Thoracic aorta (tissue), 2 donors: ENCODE results near the gene CWC22. TPM values are rescaled to one million over a fixed set of nuclear protein-coding genes. Genes with fewer than 3 reads are reported as not detected.
"Not testable (repeated sequence)": the region's sequence is repeated elsewhere in the genome, so short reads cannot be mapped to it uniquely, and the experiment has no call there.

ENCODE experiments used
- ATAC-seq: fragments of 150-250 bp; one replicate; pipeline ENCODE4 v1.8.0; 2017; ENCODE audit warnings: low read depth; ENCODE audit not compliant: insufficient number of reproducible peaks, low FRiP score
- DNase-seq: peaks from one replicate; pipeline ENCODE4 v3.0.0-alpha.2; 2020; ENCODE audit warnings: low spot score
- H3K27ac ChIP-seq, 2 donors: fragments of 200-600 bp; sonication (generic); 1 replicate in 1 of 2; 2 replicates in 1 of 2; pipeline ENCODE4 v1.5.1; 2016; ENCODE audit warnings: mild to moderate bottlenecking in 2 of 2, moderate library complexity in 2 of 2
- H3K27me3 ChIP-seq: fragments of 200-600 bp; sonication (generic); replicated peaks from 2 replicates; pipeline ENCODE4 v1.6.0; 2016; ENCODE audit warnings: mild to moderate bottlenecking; ENCODE audit not compliant: insufficient read depth
- H3K36me3 ChIP-seq: fragments of 200-600 bp; sonication (generic); one replicate; pipeline ENCODE4 v1.5.1; 2016
- H3K4me1 ChIP-seq, 2 donors: fragments of 200-600 bp; sonication (generic); 1 replicate in 1 of 2; 2 replicates in 1 of 2; pipeline versions ENCODE4 v1.5.1 to v1.6.0; 2016; ENCODE audit warnings: low read depth in 2 of 2, mild to moderate bottlenecking in 1 of 2; ENCODE audit not compliant: control insufficient read depth in 1 of 2
- H3K4me3 ChIP-seq: fragments of 200-600 bp; sonication (generic); 2 replicates; pipeline ENCODE4 v1.5.1; 2016; ENCODE audit warnings: mild to moderate bottlenecking
- H3K9me3 ChIP-seq: fragments of 200-600 bp; sonication (generic); 2 replicates; pipeline ENCODE4 v1.5.1; 2016
- total RNA-seq, 2 donors: library from RNA; depleted of rRNA; stranded (reverse); fragments of >200 nt; gene quantifications; one replicate each; pipeline versions ENCODE4 v1.1.0 to v1.2.3, GENCODE V29; 2016
- TF ChIP-seq, protein P1 (sequence below): fragments of 200-600 bp; sonication (generic); IDR thresholded peaks from one replicate; pipeline ENCODE4 v1.5.1; 2019; ENCODE audit warnings: antibody characterized with exemption

CWC22 gene
- total RNA-seq, 2 donors from 2014 or later: 20.0 to 32.5 TPM

DNA sequence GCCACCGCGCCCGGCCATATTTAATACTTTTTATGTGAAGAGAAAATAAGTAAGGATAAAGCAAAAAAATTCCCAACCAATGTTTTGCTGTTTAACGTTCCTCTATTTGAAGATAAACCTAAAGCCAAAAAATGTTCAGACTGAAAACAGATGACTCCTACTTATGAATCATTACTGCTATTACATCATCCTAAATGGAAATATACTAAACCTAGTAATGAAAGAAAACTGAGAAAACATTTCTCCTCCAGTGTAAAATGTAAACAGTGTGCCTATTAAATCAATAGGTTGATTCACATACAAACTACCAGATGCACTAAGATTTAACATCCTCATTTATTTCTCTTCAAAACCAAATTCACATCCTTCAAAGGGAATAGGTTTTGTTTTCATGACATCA is 43.5 kb downstream of the CWC22 start:
- H3K27me3 ChIP-seq: no peaks in the 10 kb centered on the region
- H3K27ac ChIP-seq: peak overlapping the region in 1 of 2 donors; percentile 41
- no peak for DNase-seq
- H3K4me3 ChIP-seq: no peak overlapping the region
- TF ChIP-seq, protein P1, sequence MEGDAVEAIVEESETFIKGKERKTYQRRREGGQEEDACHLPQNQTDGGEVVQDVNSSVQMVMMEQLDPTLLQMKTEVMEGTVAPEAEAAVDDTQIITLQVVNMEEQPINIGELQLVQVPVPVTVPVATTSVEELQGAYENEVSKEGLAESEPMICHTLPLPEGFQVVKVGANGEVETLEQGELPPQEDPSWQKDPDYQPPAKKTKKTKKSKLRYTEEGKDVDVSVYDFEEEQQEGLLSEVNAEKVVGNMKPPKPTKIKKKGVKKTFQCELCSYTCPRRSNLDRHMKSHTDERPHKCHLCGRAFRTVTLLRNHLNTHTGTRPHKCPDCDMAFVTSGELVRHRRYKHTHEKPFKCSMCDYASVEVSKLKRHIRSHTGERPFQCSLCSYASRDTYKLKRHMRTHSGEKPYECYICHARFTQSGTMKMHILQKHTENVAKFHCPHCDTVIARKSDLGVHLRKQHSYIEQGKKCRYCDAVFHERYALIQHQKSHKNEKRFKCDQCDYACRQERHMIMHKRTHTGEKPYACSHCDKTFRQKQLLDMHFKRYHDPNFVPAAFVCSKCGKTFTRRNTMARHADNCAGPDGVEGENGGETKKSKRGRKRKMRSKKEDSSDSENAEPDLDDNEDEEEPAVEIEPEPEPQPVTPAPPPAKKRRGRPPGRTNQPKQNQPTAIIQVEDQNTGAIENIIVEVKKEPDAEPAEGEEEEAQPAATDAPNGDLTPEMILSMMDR: no peak
- peak; percentile 60 for ATAC-seq
- H3K9me3 ChIP-seq: no peaks in the 10 kb centered on the region
- peaks cover 7% of the 10 kb centered on the region for H3K36me3 ChIP-seq
- H3K4me1 ChIP-seq: peaks cover 7 to 13% of the 10 kb centered on the region in 2 donors

DNA sequence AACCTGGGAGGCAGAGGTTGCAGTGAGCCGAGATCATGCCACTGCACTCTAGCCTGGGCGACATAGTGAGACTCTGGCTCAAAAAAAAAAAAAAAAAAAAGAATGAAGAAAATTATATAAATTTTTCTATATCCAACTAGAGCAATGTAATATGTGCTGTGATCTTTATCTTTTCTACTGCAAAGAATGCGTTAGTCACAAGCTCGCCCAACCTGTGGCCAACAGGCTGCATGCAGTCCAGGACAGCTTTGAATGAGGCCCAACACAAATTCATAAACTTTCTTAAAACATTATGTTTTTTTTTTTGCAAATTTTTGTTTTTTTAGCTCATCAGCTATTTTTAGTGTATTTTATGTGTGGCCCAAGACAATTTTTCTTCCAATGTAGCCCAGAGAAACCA is 48.8 kb downstream of the CWC22 start:
- not testable (repeated sequence) for ATAC-seq, H3K9me3 ChIP-seq, H3K4me1 ChIP-seq, H3K27ac ChIP-seq, H3K27me3 ChIP-seq, DNase-seq, H3K4me3 ChIP-seq
- H3K36me3 ChIP-seq: peaks cover 18% of the 10 kb centered on the region

DNA sequence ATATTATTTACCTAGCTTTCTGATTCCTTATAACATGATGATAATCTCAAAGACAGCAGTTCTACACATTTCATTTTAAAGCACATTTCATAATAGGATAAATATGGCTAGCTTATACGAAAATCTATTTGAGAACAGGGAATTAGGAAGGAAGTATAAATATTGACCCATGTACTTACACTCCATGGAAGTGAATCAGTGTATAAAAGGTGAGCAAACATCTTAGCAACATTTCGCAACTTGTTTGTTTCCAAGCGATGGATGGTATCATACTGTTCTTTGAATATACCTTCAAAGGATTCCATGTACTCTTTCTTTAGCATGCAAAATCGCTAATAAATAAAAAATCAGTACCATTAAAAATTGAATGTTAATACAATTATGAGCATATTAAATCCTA is 53.1 kb downstream of the CWC22 start:
- H3K9me3 ChIP-seq: no peaks in the 10 kb centered on the region
- H3K4me3 ChIP-seq: no peak overlapping the region
- H3K4me1 ChIP-seq: peaks cover 4 to 7% of the 10 kb centered on the region in 2 donors
- TF ChIP-seq, protein P1: no peak
- peaks cover 37% of the 10 kb centered on the region for H3K36me3 ChIP-seq
- no peaks in the 10 kb centered on the region for H3K27me3 ChIP-seq
- no peak overlapping the region for H3K27ac ChIP-seq
- ATAC-seq (no peak), DNase-seq (no peak)

DNA sequence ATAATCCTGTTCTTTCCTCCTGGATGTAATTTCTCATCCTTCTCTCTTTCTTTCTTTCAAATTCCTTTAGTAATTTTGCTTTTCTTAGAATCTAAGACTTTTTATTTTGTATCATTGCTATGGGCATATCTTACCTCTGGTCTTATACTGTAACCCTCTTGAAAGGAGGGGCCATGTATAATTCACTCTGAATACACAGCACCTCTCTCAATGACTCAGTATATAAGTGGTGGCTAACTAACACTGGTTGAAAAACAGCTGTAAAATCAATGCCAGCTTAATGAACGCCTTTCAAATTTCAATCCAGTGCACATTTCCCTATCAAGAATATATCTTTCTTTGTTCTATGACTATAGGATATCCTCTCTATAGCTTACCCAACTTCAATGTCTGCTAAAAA is 53.7 kb downstream of the CWC22 start:
- Histone ChIP-seq H3K4me3 (no peak overlapping the region), H3K27ac (no peak overlapping the region), H3K4me1 (peaks cover 1 to 2% of the 10 kb centered on the region in 2 donors), H3K9me3 (no peaks in the 10 kb centered on the region), H3K27me3 (no peaks in the 10 kb centered on the region), H3K36me3 (peaks cover 42% of the 10 kb centered on the region)
- TF ChIP-seq, protein P1: no peak
- no peak for ATAC-seq
- no peak for DNase-seq

DNA sequence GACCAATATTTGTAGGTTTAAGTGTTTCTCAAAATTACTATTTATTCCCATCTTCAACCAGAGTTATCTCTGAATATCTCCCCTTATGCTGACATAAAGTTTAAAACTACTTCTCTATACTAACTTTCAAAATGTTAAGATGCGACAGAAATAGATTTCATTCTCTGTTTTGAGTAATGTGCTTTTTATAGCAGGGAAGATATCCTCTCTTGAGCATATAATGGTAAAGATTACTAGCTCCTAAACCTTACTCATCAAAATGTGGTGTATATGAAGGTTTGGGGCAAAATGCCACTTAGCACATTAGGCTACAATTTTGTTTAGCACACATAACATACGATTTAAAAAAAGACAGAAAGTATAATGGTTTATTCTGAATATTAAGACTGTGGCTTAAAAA is 54.4 kb downstream of the CWC22 start:
- Histone ChIP-seq H3K27me3 (no peaks in the 10 kb centered on the region), H3K4me3 (no peak overlapping the region), H3K36me3 (peaks cover 42% of the 10 kb centered on the region), H3K4me1 (no peaks in the 10 kb centered on the region), H3K27ac (no peak overlapping the region), H3K9me3 (no peaks in the 10 kb centered on the region)
- ATAC-seq: no peak
- TF ChIP-seq, protein P1: no peak
- no peak for DNase-seq

DNA sequence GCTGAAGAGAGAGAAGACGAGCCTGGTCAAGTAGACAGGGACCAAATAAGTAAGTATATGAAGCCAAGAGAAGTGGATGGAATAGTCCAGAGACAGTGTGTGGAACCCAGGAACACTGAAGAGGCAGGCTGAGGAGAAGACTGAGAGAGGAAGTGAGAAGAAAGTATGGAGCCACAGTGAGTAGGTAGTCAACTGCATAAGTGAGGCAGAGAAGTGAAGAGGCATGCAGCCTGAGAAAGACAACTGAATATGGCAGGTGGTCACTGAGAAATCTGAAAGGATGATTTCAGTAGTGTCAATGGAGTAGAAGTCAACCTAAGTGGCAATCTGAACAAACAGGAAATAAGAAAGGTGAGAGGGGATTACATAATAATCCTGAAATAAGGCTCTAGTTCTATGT is 55.4 kb downstream of the CWC22 start:
- no peaks in the 10 kb centered on the region for H3K4me1 ChIP-seq
- peaks cover 40% of the 10 kb centered on the region for H3K36me3 ChIP-seq
- no peak overlapping the region for H3K4me3 ChIP-seq

More for the DNA sequence above, 55.4 kb downstream of the CWC22 start:
- TF ChIP-seq, protein P1: no peak
- Histone ChIP-seq H3K27me3 (no peaks in the 10 kb centered on the region), H3K9me3 (no peaks in the 10 kb centered on the region), H3K27ac (no peak overlapping the region)
- ATAC-seq (no peak), DNase-seq (no peak)
